Myocyte (in vitro differentiated cells): ENCODE results near the gene KCNK4. TPM values are rescaled to one million over a fixed set of nuclear protein-coding genes. Genes with fewer than 3 reads are reported as not detected.
A peak's percentile ranks its signal among the peaks of the same experiment; 100 is the strongest.

Experiments used
- DNase-seq: peaks from one replicate; pipeline ENCODE4 v3.0.0-alpha.2; 2012; ENCODE audit warnings: low read depth
- total RNA-seq: library from RNA; depleted of rRNA; stranded (reverse); fragments of >200 nt; gene quantifications from 2 replicates; pipeline ENCODE4 v1.2.3, GENCODE V29; 2014

KCNK4 gene
- total RNA-seq, 1 donor from 2014 or later, result not detected

DNA sequence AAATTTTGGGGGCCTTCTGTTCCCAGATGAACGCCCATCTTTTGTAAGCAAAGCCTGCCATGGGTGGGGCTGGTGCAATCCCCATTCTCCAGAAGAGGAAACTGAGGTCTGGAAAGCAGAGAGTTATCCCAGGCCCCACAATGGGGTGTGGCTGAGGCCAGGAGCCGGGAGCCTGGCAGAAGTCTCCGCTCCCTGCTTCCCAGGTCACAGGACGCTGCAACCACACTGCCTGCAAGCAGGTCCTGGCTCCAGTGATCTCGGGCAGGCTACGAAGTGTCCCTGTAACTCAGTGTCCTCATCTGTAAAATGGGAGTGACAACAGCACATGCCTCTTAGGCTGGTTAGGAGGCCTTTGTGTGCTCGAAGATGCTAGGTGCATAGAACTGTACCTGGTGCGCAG lies 38.1 kb upstream of the KCNK4 start:
- no peak for DNase-seq

DNA sequence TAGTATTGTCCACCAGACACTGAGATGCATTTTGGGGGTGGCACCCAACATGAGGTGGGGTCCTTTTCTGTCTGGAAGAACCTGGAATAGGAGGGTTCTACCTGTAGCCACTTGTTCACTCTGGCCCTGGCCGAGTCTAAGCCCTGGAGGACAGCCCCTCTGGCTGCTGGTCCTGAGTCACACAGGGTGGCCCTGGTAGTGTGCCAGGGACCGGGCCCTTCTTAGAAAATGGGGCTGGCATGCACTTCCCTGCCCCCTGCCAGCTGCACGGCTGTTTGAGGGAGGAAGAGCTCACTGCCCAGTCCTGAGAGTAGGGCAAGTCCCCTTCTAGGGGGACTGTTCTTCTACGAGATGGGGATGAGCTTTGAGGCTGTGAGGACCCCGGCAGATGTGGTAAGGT lies 37.6 kb upstream of the KCNK4 start:
- peak; percentile 63 for DNase-seq

DNA sequence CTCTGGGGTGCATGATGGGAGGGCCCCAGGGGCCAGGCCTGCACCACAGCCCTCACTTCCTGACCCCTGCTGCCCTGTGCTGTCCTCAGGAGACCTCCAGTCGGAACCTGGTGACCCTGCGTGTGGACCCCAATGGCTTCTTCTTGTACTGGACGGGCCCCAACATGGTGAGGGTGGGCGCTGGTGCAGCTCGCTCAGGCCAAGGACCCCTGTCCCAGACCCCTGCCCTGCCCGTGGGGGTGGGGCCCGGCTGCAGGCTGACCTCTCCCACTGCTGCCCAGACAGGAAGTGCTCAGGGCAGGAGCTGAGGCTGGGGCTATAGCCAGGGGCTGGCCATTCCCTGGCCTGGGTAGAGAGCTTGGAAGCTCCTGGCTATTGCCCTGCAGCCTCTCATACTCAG lies 36.8 kb upstream of the KCNK4 start:
- no peak for DNase-seq

DNA sequence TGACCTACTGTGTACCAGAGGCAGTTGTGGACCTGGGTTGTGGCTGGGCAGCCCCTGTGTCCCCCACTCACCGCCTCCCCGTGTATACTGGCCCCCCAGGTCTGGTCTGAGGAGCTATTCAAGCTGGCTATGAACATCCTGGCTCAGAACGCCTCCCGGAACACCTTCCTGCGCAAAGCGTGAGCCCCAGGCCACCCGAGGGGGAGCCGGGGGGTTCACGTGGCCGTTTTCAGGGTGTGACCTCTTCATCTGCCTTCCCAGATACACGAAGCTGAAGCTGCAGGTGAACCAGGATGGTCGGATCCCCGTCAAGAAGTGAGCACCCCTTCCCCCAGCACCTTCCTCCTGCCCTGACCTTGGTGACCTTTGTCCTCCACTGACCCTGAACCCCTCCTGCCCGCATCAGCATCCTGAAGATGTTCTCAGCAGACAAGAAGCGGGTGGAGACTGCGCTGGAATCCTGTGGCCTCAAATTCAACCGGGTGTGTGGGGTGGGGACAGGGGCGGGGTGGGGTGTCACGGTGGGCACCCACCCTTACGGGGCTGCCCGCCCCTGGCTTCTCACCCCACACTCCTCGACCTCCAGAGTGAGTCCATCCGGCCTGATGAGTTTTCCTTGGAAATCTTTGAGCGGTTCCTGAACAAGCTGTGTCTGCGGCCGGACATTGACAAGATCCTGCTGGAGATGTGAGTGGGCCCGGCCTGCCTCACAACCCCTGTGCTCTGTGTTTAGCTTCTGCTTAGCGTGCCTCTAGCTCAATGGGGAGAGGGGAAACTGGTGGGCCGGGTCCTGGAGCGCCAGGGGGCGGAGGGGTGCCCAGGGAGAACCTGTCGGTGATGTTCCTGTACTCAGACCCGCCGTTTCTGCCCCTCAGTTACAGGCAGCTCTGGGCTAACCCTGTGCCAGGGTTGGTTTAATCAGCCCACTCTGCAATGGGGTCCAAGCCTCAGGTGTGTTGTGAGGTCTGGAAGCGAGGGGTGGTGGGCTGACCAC lies 35.7 kb upstream of the KCNK4 start:
- no peak for DNase-seq

DNA sequence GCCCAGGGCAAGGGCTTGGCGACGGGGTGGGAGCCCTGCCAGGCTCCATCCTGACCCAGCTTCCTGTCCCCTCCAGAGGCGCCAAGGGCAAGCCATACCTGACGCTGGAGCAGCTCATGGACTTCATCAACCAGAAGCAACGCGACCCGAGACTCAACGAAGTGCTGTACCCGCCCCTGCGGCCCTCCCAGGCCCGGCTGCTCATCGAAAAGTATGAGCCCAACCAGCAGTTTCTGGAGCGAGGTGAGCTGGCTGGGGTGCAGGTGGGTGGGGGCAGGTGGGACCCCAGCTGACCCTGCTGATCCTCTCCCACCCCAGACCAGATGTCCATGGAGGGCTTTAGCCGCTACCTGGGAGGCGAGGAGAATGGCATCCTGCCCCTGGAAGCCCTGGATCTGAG lies 34.8 kb upstream of the KCNK4 start:
- DNase-seq, result no peak

DNA sequence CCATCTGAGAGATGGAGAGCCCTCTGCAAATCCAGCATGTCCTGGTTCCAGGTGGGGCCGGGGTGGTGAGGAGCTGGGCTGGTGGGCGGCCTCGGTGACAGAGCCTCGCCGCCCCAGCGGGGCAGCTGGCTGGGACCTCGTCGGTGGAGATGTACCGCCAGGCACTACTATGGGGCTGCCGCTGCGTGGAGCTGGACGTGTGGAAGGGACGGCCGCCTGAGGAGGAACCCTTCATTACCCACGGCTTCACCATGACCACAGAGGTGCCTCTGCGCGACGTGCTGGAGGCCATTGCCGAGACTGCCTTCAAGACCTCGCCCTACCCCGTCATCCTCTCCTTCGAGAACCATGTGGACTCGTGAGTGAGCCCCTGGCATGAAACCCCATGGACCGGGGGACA lies 32.7 kb upstream of the KCNK4 start:
- DNase-seq, result no peak

DNA sequence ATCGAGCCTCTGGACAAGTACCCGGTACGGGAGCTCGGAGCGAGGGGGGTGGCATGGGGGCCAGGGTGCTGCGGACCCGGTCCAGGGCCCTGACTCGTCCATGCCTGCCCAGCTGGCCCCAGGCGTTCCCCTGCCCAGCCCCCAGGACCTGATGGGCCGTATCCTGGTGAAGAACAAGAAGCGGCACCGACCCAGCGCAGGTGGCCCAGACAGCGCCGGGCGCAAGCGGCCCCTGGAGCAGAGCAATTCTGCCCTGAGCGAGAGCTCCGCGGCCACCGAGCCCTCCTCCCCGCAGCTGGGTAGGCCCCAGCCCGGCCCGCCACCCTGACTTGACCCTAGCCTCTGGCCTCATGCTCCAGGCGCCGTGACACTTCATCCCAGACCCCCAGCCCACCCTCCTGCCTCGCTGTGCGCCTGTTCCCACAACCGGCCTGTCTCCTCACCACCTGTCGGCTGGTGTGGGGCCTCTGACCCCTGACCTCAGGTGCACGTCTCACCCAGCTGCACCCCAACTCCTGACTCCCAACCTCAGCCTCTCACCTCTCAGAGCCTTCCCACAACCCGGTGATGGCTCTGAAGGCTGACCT lies 32.1 kb upstream of the KCNK4 start:
- no peak for DNase-seq

DNA sequence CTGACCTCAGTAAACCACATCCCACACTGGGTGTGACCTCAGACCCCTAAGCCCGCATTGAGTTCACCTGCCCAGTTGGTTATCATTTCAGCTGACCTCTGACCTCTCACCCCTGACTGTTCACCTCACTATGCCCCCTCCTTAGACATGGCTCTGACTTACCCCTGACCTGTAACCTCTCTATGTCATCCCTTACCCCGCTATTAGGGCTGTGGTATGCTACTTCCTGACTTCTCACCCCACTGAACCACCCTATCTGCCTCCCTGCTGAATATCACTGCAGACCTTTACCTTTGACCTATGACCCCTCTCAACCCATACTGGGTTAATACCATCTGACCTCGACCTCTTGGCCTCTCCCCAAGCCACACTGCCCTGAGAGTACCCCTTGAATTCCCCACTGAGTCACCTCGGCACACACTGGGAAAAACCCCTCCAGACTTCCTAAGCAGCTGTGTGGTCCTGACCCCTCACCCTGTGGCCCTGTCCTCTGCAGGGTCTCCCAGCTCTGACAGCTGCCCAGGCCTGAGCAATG lies 31.5 kb upstream of the KCNK4 start:
- DNase-seq, result no peak

DNA sequence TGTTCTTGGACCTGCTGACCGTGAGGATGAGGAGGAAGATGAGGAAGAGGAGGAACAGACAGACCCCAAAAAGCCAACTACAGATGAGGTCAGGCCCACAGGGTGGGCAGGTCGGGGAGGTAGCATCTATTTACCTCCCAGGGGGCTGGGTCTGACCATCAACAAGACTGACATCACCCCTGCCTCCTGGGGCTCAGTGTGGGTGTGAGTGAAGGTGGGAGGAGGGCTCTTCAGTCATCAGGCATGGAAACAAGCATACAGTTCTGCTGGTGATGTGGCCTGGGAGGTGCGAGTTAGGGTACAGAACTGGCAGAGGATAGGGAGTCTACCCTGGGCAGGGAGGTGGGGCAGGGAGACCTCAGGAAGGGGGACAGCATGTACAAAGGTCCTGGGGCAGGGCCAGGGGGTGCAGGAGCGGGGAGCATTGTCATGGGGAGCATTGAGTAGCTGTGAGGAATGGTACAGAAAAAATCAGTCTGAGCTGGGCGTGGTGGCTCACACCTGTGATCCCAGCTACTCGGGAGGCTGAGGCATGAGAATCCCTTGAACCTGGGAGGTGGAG lies 30.9 kb upstream of the KCNK4 start:
- DNase-seq, result no peak

DNA sequence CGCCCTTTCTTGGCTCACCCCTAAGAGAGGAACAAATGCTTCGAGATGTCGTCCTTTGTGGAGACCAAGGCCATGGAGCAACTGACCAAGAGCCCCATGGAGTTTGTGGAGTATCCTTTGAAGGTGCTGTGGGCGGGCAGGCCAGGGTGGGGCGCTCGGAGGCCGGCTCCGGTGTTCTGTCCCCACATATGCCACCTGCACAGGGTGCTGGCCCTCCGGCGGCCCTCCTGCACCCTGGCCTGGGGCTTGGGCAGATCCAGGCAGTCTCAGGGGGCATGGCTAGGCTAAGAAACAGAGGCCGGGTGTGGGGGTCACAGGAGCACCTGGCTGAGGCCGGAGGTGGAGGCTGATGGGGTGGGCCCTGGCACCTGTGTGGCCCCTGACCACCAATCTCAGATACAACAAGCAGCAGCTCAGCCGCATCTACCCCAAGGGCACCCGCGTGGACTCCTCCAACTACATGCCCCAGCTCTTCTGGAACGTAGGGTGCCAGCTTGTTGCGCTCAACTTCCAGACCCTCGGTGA lies 29.5 kb upstream of the KCNK4 start:
- no peak for DNase-seq

DNA sequence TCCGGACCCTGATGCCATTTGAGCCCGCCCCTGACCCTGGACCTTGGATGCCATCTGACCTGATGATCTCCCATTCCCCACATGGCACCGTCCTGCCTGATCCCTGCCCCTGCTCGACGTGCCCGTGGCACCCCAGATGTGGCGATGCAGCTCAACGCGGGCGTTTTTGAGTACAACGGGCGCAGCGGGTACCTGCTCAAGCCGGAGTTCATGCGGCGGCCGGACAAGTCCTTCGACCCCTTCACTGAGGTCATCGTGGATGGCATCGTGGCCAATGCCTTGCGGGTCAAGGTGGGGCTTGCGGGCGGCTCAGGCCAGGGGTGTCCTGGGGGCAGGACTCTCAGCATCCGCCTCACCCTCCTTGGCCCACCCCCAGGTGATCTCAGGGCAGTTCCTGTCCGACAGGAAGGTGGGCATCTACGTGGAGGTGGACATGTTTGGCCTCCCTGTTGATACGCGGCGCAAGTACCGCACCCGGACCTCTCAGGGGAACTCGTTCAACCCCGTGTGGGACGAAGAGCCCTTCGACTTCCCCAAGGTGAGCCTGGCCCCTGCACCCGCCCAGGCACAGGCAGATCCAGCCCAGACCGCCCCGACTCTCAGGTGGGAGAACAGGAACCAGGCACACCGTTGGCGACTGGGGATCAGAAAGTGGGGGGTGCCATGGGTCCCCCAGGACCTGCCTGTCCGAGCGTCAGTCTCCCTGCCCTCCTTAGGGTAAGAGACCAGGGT lies 28.7 kb upstream of the KCNK4 start:
- no peak for DNase-seq

DNA sequence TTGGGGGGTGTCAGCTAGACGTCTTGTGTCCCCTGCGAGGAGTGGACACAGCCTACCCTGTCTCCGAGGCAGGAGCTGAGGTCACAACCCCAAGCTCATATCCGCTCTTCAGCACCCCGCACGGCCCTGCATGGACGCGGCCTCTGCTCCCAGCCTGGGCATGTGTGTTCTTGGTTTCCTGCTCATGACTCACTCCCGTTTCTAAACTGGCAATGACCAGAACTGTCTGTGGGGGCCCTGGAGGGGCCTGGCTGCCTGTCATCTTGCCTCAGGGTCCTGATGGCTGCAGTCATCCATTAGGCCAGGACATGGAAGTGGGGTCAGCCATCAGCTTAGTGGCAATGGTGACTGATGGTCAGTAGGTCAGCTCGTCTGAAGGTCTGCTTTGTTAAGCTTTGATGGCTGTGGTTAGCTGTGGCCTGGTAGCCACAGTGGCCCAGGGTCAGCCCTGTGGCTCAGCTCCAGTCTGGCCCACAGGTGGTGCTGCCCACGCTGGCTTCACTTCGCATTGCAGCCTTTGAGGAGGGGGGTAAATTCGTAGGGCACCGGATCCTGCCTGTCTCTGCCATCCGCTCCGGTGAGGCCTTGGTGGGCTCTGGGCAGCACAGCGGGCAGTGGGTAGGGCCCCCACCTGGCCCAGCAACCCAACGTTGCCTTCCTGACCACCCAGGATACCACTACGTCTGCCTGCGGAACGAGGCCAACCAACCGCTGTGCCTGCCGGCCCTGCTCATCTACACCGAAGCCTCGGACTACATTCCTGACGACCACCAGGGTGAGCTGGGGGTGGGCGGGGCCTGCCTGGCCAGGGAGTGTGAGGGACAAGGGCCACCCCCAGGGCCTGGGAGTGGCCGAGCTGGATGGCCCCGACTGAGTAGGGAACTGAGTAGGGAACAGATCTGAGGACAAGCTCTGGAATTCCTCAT lies 27.8 kb upstream of the KCNK4 start:
- DNase-seq, result peak; percentile 75

DNA sequence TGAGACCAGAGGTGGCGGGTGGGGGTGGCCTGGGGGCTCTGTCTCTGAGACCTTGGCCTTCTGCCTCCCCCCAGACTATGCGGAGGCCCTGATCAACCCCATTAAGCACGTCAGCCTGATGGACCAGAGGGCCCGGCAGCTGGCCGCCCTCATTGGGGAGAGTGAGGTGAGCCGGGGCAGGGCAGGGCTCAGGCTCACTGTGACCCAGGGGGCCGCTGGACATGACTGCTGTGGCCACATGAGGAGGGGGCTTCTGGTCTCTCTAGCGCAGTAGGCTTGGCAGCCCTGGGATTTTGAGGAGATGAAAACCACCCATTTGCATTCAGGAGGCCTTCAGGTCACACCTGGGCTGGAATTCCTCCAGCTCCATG lies 27.2 kb upstream of the KCNK4 start:
- DNase-seq, result no peak

DNA sequence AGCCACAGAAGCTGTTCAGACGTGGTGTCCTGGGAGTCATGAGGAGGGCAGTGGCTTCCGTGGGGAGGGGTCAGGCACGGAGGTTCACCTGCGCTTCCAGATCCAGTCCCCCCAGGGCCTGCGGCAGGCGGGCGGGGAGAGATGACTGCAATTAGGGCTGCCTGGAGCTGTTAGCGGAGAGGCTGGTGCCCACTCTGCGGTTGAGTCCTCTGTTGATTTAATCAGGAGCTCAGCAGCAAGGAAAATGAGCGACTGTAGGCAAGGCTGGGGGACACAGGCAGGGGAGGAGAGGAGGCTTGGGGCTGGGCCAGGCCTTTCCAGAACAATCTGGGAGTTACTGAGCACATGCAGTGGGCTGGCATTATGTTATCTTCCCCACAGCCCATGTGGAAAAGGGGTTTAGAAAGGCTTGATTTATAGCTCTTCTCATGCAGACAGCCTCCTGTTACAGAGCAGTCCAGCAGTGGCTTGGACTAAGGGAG lies 26.7 kb upstream of the KCNK4 start:
- DNase-seq, result no peak

DNA sequence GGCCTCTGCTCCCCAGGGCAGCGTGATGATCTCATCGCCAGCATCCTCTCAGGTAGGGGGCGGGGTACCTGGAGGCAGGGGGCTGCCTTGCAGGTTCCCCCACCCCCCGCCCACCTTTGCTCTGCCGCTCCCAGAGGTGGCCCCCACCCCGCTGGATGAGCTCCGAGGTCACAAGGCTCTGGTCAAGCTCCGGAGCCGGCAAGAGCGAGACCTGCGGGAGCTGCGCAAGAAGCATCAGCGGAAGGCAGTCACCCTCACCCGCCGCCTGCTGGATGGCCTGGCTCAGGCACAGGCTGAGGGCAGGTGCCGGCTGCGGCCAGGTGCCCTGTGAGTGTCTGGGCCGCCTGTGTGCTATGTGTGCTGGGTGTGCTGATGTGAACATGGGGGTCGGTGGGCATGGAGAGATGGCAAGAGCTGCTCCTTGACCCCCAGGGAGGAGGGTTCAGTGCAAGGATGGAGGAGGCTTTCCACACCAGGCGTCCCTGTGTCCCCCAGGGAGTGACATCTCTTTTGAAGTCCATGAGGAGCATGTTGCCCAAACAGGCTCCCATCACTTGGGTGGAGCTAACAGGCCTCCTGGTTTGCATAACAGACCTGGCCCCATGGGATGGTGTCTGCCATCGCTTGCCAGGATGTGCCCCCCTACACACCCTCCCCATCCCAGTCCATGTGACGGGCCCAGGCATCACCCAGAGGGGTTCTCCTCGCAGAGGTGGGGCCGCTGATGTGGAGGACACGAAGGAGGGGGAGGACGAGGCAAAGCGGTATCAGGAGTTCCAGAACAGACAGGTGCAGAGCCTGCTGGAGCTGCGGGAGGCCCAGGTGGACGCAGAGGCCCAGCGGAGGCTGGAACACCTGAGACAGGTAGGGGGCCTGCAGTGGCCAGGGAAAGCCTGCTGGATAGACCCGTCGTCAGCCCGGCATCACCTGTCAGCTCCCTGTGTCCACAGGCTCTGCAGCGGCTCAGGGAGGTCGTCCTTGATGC lies 25.6 kb upstream of the KCNK4 start:
- no peak for DNase-seq

DNA sequence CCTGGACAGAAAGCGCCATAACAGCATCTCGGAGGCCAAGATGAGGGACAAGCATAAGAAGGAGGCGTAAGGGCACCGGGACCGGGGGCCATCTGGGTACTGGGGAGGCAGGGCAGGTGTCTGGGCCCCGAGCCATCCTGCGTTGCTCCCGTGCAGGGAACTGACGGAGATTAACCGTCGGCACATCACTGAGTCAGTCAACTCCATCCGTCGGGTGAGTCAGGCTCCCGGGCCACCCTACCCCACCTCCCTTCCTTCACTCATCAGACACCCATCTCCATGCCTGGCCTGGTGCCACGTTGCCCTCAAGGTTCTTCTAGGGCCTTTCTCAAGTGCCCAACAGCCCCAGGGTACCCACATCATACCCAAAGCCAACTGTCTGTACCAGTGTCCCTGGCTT lies 24.8 kb upstream of the KCNK4 start:
- DNase-seq, result no peak

DNA sequence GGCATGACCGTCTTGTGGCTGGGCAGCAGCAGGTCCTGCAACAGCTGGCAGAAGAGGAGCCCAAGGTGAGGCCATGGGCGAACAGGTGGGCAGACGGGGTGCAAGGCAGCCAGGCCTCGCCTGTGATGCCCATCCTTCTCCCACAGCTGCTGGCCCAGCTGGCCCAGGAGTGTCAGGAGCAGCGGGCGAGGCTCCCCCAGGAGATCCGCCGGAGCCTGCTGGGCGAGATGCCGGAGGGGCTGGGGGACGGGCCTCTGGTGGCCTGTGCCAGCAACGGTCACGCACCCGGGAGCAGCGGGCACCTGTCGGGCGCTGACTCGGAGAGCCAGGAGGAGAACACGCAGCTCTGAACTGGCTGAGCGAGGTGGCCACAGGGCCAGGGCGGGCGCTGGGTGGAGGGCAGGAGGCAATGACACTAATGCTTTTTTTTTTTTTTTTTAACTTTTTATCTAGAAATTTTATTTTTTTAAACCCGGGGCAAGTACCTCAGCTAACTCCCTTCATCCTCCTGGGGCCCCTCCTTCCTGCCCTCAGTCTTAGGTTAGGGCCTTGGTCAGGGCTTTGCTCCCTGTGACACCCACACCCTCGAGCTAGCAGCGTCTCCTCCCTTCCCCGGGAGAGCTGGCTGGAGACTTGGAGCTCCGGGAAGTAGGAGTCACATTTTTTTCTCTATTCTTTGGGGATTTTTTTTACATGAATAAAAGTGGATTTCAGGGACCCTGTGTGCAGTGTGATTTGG lies 23.7 kb upstream of the KCNK4 start:
- peak; percentile 42 for DNase-seq
